ENCODE measurements around the gene CALML4.
"Not testable (repeated sequence)": the region's sequence is repeated elsewhere in the genome, so short reads cannot be mapped to it uniquely, and the experiment has no call there.

Gene CALML4

GRCh38 chr15:68218847-68219798 is 14.0 kb upstream of the CALML4 start:
- H3K4me3 ChIP-seq (ENCODE audit: low read depth, low read length) = no peak overlapping the region
- TF ChIP-seq CTCF (IDR thresholded peaks at IDR 0.05; ENCODE audit: low read depth, low read length) (no peak), POLR2A (IDR thresholded peaks at IDR 0.05; ENCODE audit: extremely low read depth, insufficient read length) (no peak), MAX (IDR thresholded peaks at IDR 0.05; ENCODE audit: low read depth, low read length) (no peak), MYC (IDR thresholded peaks at IDR 0.05; ENCODE audit: low read depth, low read length) (no peak)
- DNase-seq (ENCODE audit: low read depth) = no peak

GRCh38 chr15:68218331-68218730 is 13.2 kb upstream of the CALML4 start:
- no peak overlapping the region for H3K4me3 ChIP-seq (ENCODE audit: low read depth, low read length)
- DNase-seq (ENCODE audit: low read depth) = no peak
- no peak for TF ChIP-seq MYC (IDR thresholded peaks at IDR 0.05; ENCODE audit: low read depth, low read length)

GRCh38 chr15:68217341-68217740 is 12.2 kb upstream of the CALML4 start:
- no peak for DNase-seq (ENCODE audit: low read depth)
- no peak overlapping the region for H3K4me3 ChIP-seq (ENCODE audit: low read depth, low read length)
- TF ChIP-seq POLR2A (IDR thresholded peaks at IDR 0.05; ENCODE audit: extremely low read depth, insufficient read length) (no peak), CTCF (IDR thresholded peaks at IDR 0.05; ENCODE audit: low read depth, low read length) (no peak), MYC (IDR thresholded peaks at IDR 0.05; ENCODE audit: low read depth, low read length) (no peak), MAX (IDR thresholded peaks at IDR 0.05; ENCODE audit: low read depth, low read length) (no peak)

GRCh38 chr15:68214838-68215254 is 9.7 kb upstream of the CALML4 start:
- TF ChIP-seq MAX (IDR thresholded peaks at IDR 0.05; ENCODE audit: low read depth, low read length) (no peak), MYC (IDR thresholded peaks at IDR 0.05; ENCODE audit: low read depth, low read length) (no peak), POLR2A (IDR thresholded peaks at IDR 0.05; ENCODE audit: extremely low read depth, insufficient read length) (no peak), CTCF (IDR thresholded peaks at IDR 0.05; ENCODE audit: low read depth, low read length) (no peak)
- H3K4me3 ChIP-seq (ENCODE audit: low read depth, low read length) = no peak overlapping the region
- DNase-seq (ENCODE audit: low read depth) = no peak

- H3K4me3 ChIP-seq (ENCODE audit: low read depth, low read length) = no peak overlapping the region
- TF ChIP-seq MAX (IDR thresholded peaks at IDR 0.05; ENCODE audit: low read depth, low read length) = no peak
- no peak for TF ChIP-seq CTCF (IDR thresholded peaks at IDR 0.05; ENCODE audit: low read depth, low read length)
- TF ChIP-seq POLR2A (IDR thresholded peaks at IDR 0.05; ENCODE audit: extremely low read depth, insufficient read length) = no peak
- TF ChIP-seq MYC (IDR thresholded peaks at IDR 0.05; ENCODE audit: low read depth, low read length) = no peak
These were observed 9.1 kb upstream of the CALML4 start for GRCh38 chr15:68213991-68214837.

GRCh38 chr15:68213491-68213845 is 8.3 kb upstream of the CALML4 start:
- DNase-seq (ENCODE audit: low read depth); H3K4me3 ChIP-seq (ENCODE audit: low read depth, low read length): not testable (repeated sequence)

More at GRCh38 chr15:68213991-68214837, 9.1 kb upstream of the CALML4 start:
- DNase-seq (ENCODE audit: low read depth) = no peak
